Astrocyte of the spinal cord (primary cell): Measurements from ENCODE around the gene CACNA1D.

Source experiments
- DNase-seq: peaks from one replicate; pipeline ENCODE4 v3.0.0; 2011; ENCODE audit warnings: low read depth, low spot score
- H3K4me3 ChIP-seq: 2 replicates; pipeline ENCODE4 v1.5.1; 2011; ENCODE audit warnings: low read depth, mild to moderate bottlenecking, low read length, moderate library complexity
- CTCF ChIP-seq: IDR thresholded peaks from 2 replicates; pipeline ENCODE4 v1.5.1; 2012; ENCODE audit warnings: low read depth, mild to moderate bottlenecking, low read length, inconsistent platforms
- in situ Hi-C: cut with HindIII; loops from 2 replicates; pipeline ENCODE4 v1.10.0; 2017; ENCODE audit warnings: low sequenced_read_pairs

The CACNA1D gene

GRCh38 chr3:53589806-53590205 lies 95.4 kb downstream of the CACNA1D start:
- in situ Hi-C loops = no loop called here
- no peak for DNase-seq
- no peak for TF ChIP-seq CTCF
- no peak overlapping the region for H3K4me3 ChIP-seq

GRCh38 chr3:53590606-53591005 lies 96.2 kb downstream of the CACNA1D start:
- in situ Hi-C loops = no loop called here
- TF ChIP-seq CTCF = no peak
- H3K4me3 ChIP-seq = no peak overlapping the region
- no peak for DNase-seq

- in situ Hi-C loops = no loop called here
- TF ChIP-seq CTCF = no peak
Observed at GRCh38 chr3:53591646-53592045, 97.2 kb downstream of the CACNA1D start.

GRCh38 chr3:53592862-53593261 lies 98.5 kb downstream of the CACNA1D start:
- no peak for DNase-seq
- no peak overlapping the region for H3K4me3 ChIP-seq
- no peak for TF ChIP-seq CTCF
- in situ Hi-C loops = no loop called here

More at GRCh38 chr3:53591646-53592045, 97.2 kb downstream of the CACNA1D start:
- DNase-seq = no peak
- no peak overlapping the region for H3K4me3 ChIP-seq

GRCh38 chr3:53593611-53594010 lies 99.2 kb downstream of the CACNA1D start:
- DNase-seq = no peak
- TF ChIP-seq CTCF = no peak
- H3K4me3 ChIP-seq = no peak overlapping the region
- in situ Hi-C loops = no loop called here

GRCh38 chr3:53594276-53594675 lies 99.9 kb downstream of the CACNA1D start:
- TF ChIP-seq CTCF = no peak
- no peak overlapping the region for H3K4me3 ChIP-seq
- in situ Hi-C loops = no loop called here
- DNase-seq = no peak

- H3K4me3 ChIP-seq = no peak overlapping the region
- no peak for TF ChIP-seq CTCF
- no peak for DNase-seq
- in situ Hi-C loops = no loop called here
Observed at GRCh38 chr3:53595660-53596059, 101.2 kb downstream of the CACNA1D start.
